Activated CD4-positive, alpha-beta T cell treated with anti-CD3 and anti-CD28 coated beads, Interleukin-2, Interleukin-6, amounts not matched to agents 100 ng/mL and 50 ng/mL, durations not matched to agents 16 hours and 8 hours (primary cell): ENCODE data around the gene ZMYM4.
"Not testable (repeated sequence)": the region's sequence is repeated elsewhere in the genome, so short reads cannot be mapped to it uniquely, and the experiment has no call there.

Experiments
- DNase-seq: peaks from one replicate; pipeline ENCODE4 v3.0.0-alpha.2; 2020

The ZMYM4 gene

DNA sequence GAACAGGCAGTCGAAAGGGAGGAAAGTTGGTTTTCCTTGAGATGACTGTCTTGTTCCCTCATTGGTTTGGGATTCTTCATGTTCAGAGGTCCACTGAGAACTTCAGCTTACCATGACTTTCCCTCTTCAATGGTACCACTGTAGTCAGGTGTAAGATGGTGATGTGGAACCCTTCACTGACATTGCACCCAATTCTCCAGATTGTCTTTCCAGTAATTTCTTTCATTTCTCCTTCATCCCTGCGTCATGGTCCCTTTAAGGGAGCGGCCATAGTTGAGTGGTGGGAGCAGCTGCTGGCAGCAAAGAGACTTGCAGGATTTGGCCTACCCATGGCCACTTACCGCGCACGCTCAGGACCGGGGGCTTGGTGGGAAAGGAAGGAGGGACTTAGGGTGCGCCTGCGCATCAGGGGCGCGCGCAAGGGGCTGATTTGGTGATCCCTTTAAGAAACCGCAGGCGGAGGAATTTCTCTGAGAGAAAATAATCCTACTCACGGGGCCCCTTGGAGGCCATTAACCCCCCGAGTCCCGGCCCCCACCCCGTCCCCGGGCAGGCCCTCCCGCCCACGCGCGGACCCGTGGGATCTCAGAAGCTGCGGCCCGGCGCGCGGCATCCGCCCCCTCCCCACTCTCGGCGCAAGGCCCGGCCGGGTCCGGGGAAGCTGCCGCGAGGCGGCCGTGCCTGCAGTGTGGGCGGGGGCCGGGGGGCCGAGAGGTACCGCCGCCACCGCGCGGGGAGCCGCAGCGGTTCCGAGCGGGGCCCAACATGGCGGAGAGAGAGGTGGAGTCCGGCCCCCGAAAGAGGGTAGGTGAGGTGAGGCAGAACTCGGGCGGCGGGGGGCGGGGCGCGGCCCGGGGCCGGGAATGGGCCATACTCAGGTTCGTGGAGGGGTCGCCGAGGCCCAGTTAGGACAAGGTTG, at the start of gene ZMYM4:
TSS of gene ZMYM4 (plus strand) at position 428 of the 919 bp plus-strand sequence. CDS start at position 766, 338 bp downstream.
- peak; percentile 94 for DNase-seq

DNA sequence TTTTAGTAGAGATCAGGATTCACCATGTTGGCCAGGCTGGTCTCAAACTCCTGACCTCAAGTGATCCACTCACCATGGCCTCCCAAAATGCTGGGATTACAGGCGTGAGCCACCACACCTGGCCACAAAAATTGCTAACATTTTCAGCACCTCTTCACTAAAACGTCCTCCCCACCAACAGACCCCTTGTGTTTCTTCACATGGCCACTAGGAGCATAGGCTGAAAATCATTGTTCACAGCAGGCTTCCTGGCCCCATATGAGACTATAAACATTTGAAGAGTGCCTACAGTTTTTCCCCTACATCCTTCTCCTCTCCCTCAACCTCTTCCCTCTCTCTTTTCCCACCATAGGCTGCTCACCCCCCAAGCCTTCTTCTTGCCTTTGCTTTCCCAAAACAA, 47.5 kb upstream of the ZMYM4 start:
- peak; percentile 39 for DNase-seq

DNA sequence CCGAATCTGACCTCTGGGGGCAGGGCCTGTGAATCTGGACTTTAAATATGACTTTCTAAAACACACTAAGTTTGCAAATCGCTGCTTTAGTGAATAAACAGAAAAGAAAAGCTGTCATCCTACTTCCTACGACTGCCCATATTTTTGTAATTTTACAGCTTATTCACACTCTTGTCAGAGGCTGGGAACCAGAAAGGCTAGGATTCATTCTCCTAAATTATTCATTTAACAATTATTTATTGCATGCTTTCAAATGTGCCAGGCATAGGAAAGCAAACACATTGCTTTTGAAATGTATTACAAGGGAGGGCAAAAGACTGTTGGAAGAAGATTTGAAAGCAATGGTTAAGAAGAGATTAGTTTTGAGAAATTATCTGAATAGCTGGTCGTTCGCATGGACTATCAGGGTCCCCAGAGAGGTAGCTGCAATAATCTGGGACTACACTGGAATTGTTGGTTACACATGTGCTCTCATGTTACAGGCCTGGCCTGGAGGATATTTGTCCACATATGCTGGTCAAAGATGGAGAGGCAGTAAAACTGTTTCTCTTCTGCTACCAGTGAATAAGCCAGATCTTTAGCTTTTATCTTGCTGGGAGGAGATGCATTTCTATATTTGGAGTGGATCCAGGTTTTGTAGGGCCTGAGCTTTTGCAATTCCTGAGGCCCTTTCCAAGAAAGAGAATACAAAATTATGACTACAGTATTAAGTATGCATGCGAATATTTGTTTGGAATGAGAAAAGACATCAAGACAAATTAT, 46.0 kb upstream of the ZMYM4 start:
- DNase-seq = no peak

DNA sequence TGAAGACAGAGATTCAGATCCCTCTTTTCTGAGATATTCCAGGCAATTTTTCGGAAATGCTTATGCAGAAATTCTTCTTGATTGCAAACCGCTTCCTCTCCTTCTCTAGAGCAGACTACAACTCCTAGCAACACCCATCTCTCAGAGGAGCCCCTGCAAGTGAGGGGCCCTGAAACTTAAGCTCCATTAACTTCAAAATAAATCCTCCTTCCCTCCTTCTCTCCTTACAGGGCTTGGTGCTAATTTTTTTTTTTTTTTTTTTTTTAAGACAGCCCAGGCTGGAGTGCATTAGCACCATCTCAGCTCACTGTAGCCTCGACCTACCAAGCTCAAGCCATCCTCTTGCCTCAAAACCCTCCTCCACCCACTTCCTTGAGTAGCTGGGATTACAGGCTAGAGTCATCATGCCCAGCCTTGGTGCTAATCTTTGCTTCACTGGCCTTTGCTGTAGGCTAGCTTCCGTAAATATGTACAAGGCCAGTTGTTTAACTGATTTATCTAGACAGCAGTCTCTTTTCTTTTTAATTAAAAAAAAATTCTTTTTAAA, 45.4 kb upstream of the ZMYM4 start:
- DNase-seq = no peak

DNA sequence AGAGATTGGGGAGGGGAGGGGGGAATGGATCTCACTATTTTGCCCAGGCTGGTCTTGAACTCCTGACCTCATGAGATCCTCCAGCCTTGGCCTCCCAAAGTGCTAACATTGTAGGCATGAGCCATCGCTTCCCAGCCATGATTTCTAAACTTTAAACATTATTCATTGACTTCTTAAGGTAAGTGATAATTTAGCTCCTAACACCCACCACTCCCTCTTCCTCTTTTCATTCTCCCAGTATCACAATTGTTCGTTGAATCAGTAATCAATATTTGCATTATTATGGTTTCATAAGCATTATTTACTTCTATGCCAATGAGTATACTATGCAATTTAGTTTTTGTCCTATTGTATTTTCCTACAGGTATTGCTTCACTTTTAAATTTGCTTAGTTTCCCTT, 42.0 kb upstream of the ZMYM4 start:
- DNase-seq = no peak

DNA sequence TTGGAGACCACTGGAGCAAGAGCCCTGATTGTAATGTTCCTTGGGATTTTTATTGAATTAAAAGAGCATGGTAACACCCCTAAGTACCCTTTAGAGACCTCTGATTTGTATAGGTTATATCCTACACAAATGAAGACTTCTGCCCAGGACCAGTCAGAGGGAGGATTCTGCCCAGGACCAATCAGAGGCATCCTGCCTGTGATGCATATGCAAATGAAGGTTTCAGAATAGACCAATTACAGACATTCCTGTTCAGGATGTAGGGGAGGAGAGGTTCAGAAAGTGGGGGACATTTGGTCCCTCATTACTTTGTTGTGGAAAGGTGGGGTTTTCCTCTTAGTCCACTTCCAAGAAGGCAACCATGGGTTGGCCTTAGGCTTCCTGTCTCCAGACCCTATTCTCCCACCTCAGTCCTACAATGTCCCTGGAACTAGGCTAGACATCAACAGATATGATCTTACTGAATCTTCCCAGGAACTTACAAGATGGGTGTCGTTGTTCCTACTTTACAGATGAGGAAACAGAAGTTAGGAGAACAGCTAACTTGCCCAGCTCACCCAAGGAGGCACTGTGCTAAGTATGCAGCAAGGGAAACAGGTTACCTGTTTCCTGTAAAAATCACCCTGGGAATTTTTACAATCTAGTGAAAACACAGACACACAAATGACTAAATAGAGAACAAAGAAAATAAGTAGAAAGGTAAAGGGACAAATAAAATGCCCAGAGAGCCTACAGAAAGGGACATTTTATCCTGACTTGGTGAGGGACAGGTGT, 38.7 kb upstream of the ZMYM4 start:
- DNase-seq = no peak

DNA sequence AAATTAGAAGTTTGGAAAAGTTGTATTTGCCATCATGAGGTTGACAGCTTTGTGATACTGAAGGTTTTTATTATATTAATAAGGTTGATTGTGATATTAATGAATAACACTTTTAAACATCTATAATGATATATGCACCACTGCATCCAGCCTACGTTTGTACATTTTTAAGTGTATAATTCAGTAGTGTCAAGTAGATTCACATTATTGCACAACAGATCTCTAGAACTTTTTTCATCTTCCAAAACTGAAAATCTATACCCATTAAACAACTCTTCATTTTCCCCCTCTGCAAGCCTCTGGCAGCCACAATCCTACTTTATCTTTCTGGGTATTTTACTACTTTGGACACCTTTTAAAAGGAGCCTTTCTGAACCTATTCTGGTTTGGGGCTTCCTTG, 37.2 kb upstream of the ZMYM4 start:
- DNase-seq = no peak

DNA sequence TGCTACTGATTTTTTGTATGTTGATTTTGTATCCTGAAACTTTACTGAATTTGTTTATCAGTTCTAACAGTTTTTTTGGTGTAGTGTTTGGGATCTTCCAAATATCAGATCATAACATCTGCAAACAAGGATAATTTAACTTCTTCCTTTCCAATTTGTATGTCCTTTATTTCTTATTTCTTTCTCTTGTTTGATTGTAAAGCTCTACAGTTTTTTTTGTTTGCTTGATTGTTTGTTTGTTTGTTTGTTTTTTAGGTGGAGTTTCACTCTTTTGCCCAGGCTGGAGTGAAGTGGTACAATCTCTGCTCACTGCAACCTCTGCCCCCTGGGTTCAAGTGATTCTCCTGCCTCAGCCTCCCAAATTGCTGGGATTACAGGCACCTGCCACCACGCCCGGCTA, 31.7 kb upstream of the ZMYM4 start:
- not testable (repeated sequence) for DNase-seq

DNA sequence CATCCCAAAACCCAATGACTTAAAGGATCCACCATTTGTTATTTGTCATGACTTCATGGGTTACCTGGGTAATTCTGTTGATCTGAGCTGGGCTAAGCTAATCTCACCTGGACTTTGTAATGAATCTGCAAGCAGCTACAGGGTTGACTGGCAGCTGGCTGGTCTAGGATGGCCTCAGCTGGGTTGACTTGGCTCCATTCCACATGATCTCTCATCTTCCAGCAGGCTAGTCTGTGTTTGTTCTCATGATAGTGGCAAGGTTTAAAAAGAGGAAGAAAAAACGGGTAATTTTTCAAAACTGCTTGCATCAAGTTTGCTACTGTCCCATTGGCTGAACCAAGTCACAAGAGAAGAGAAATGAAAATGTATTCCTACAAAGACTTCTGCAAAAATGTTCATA, 24.8 kb upstream of the ZMYM4 start:
- DNase-seq = no peak

DNA sequence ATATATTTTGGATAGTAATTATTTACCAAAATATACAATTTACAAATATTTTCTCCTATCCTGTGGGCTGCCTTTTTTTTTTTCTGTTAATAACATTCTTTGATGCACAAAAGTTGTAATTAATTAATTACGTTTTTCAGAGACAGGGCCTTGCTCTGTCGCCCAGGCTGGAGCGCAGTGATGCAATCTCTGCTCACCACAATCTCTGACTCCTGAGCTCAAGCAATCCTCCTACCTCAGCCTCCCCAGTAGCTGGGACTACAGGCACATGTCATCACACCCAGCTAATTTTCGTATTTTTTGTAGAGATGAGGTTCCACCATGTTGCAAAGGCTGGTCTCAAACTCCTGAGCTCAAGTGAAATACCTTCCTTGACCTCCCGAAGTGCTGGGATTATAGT, 21.3 kb upstream of the ZMYM4 start:
- DNase-seq = no peak

DNA sequence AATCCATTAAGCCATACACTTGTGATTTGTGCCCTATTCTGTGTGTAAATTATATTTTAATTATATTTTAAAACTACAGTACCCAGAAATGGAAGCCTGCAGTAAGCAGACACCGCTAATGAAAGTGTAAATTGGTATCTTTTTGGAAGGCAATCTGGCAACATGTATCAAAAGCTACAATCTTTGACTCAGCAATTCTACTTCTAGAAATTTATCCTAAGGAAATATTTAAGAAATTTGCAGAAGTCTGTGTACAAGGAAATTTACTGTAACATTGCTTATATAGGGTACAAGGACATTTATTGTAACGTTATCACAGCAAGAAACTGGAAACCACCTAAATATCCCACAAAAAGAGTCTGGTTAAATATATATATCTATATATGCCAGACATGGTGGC, 14.6 kb upstream of the ZMYM4 start:
- DNase-seq = no peak

DNA sequence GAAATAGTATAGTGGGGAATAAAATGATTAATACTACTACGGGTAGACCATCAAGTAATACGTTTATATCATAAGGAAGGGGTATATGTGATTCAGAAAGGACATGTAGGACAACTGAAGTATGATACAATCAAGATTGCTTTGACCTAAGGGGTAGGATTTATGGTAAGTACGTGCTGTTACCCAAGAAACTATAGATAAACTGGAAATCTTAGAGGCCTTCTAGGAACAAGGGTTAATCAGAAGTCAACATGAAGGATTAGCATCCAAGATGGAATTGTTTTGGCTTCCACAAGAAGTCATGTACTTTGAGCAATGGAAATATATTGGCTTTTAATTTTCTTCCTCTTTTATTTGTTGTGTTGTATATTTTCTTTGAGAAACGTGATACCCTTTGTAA, 13.2 kb upstream of the ZMYM4 start:
- no peak for DNase-seq

DNA sequence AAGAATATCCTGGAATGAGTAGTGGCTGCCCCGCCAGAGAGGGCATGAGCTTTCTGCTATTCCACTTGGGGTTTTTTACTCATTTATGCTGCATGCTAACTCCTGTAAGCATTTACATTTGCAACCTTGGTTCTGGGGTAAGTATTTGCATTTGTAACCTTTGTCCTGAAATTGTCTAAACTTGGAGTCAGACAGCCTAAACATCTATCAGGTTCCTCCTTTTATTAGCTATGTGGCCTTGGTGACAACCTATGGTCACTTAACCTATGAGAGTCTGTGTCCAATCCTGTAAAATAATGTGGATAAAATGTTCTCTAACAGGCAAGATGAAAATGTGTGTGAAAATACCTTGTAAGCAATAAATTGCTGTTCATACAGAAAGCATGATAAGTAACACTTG, 8.9 kb upstream of the ZMYM4 start:
- DNase-seq = no peak

DNA sequence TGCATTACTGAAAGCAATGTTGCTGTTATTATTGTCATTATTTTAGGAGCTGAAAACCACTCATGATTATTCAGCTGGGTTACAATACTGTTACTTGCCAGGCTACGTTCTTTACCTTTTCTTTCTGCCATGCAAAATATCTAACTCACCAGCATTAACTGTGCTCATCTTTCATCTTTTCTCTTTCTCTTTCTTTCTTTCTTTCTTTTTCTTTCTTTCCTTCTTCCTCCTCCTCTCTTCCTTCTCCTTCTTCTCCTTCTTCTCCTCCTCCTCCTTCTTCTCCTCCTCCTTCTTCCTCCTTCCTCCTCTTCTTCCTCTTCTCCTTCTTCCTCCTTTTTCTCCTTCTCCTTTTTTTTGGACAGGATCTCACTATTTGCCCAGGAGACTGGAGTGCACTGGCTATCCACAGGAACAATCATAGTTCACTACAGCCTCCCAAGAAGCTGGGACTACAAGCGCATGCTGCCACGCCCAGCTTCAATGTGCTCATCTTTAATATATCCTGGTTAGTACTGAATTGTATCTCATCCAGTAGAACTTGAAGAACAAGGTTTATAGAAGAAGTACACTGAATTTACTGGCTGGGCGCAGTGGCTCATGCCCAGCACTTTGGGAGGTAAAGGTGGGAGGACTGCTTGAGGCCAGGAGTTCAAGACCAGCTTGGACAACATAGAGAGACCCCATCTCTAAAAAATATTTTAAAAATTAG, 6.9 kb upstream of the ZMYM4 start:
- DNase-seq = no peak

DNA sequence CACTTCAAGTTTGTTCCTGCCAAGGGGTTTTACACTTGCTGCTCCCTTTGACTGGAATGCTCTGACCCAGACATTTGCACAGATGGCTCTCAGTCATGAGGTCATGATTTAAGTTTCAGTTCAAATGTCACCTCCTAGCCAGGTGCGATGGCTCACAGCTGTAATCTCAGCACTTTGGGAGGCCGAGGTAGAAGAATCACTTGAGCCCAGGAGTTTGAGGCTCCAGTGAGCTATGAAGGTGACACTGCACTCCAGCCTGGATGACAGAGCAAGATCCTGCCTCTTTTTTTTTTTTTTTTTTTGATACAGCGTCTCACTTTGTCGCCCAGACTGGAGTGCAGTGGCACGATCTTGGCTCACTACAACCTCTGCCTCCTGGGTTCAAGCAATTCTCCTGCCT, 4.5 kb upstream of the ZMYM4 start:
- no peak for DNase-seq

DNA sequence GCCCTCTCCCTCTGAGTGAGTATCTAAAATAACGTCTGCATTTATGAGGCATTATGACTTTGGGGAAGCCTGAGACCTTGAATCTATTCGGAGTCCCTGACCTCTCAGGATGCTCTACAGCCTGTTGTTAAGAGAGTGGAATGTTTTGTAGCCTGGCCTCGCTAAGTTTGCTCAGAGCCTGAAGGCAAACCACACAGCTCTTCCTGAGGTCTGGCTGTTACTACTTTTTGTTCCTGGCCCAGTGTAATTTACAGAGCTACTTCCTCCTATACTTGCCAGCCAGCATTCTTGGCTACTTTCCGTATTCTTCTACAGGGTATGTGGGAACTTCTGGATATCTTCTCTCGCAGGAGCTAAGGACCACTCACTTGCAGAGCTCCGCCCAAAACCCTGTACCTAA, 3.6 kb upstream of the ZMYM4 start:
- DNase-seq = no peak

DNA sequence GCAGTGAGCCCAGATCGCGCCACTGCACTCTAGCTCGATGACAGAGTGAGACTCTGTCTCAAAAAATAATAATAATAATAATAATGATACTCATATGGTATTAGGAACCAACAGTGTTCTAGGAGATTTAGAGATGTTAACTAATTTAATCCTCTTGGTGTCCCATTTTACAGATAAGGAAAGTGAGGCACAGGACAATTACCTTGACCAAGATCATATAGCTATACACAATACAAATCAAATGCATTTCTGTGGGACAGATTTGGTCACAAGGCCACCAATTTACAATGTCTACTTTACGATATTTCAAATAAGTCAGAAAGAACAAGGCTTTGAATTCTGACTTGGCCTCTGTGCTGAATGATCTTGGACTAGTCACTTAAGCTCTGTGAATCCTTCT, 2.2 kb upstream of the ZMYM4 start:
- no peak for DNase-seq

DNA sequence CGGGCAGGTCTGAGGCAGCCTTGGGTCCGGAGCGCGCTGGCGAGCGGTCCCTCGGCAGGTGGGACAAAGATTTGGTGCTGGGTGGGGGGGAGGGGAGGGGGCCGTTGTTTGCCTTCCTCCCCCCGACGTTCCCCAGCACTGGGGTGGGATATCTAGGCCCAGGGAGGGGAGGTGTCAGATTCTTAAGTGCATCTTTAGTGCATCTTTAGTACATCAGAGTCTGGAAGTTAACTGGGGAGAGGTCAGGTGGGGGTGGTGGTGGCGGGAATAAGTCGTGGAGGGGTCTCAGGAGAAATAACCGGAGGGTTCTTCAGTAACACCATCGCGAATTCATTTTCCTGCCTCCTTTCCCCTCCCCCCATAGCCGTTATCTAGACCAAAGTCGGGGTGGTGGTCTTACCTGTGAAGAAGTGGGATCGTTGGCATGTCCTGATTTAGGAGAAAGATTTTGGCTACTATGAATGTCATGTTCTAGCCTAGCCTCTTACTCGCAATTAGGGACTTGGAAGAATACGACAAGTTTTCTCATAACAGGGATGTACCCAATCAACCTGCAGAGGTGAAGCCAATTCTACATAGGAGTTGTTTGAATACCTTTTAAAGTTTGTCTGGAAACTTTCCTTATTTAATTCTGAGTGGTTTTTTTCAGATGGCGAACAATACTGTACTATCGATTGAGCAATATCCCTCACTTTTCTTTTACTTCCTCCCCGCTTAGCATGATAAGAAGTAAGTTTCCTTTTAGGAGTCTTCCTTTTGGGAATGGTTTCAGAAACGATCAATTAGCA, 886 bp downstream of the ZMYM4 start:
- peak; percentile 2 for DNase-seq

DNA sequence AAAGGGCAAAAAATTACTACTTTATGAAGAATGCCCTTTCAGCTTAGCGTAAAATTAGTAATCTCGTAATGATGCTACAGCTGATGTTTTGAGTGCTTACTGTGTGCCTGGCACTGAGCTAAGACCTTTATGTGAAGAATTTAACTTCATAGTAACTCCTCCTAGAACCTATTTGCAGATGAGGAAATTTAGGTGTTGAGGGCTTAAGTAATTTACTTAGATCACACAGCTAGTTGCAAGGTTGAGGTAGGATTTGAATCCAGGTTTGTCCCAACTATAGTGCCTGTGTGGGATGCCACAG, 1.4 kb downstream of the ZMYM4 start:
- no peak for DNase-seq

DNA sequence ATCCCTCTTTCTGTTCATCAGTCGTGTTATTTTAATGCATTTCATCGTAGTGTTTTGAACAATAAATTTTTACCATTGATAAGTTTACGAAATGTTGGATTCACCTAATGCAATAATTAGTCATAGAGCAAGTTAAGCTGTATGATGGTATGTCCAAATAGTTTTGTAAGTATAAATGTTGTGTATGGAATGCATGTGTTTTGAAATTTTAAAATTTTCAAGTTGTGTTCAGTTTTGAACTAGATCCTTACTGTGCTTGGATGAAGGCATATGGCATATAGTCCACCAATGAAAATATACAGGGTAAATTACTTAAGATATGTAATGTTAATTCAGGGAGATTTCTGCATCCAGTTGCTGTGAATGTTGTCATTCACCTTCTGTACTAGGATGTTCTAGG, 2.3 kb downstream of the ZMYM4 start:
- no peak for DNase-seq

DNA sequence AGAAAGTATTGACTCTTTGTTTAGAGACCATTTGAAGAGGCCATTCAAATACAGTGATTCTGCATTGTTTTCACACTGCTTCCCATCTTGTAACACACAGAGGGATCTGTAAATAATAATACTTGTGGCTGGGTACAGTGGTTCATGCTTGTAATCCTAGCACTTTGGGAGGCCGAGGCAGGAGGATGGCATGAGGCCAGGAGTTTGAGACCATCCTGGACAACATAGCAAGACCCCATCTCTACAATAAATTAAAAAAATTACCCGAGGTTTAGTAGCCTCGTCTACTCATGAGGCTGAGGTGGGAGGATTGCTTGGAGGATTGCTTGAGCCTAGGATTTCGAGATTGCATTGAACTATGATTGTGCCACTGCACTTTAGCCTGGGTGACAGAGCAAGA, 5.7 kb downstream of the ZMYM4 start:
- no peak for DNase-seq
